SK-N-SH (cell line): ENCODE measurements around the gene MDM4. TPM values are rescaled to one million over a fixed set of nuclear protein-coding genes. Genes with fewer than 3 reads are reported as not detected.

Source experiments
- CTCF ChIA-PET: fragments of 300-600, 350-600 bp; formaldehyde crosslinking; extraction: SDS; loops from one replicate; lab custom pipeline; 2021; lab: Yijun Ruan, JAX
- POLR2A ChIA-PET: fragments of 350-600 bp; sonication (Branson Sonifier 250); formaldehyde crosslinking; extraction: SDS; loops from one replicate; lab custom pipeline; 2020; ENCODE audit warnings: antibody characterized with exemption, inconsistent platforms; lab: Yijun Ruan, JAX
- DNase-seq: peaks from one replicate; pipeline ENCODE4 v3.0.0; 2012
- H2AFZ ChIP-seq: fragments of 200-600 bp; sonication (generic); 2 replicates; pipeline ENCODE4 v1.8.1; 2016; ENCODE audit warnings: antibody characterized with exemption, mild to moderate bottlenecking, low read depth
- H3F3A ChIP-seq: fragments of 200-600 bp; sonication (generic); replicated peaks from 2 replicates; pipeline ENCODE3; 2016; ENCODE audit warnings: antibody characterized with exemption, mild to moderate bottlenecking; ENCODE audit not compliant: insufficient read depth
- H3K27ac ChIP-seq, 2 experiments: fragments of 200-500 bp in 1 of 2; fragments of 200-600 bp in 1 of 2; sonication (Bioruptor generic) in 1 of 2; sonication (generic), shearing (Covaris generic) in 1 of 2; 2 replicates each; pipeline versions ENCODE4 v1.5.1 to v1.6.1; 2014 to 2016; ENCODE audit warnings: low read depth in 2 of 2, inconsistent platforms in 1 of 2, low read length in 1 of 2, mild to moderate bottlenecking in 1 of 2, mixed read lengths in 1 of 2
- H3K27me3 ChIP-seq: fragments of 200-600 bp; sonication (generic), shearing (Covaris generic); 2 replicates; pipeline ENCODE4 v1.6.1; 2016; ENCODE audit warnings: mixed run types; ENCODE audit not compliant: insufficient read depth
- H3K36me3 ChIP-seq, 2 experiments: fragments of 200-500 bp in 1 of 2; fragments of 200-600 bp in 1 of 2; sonication (Bioruptor generic) in 1 of 2; sonication (generic) in 1 of 2; replicated peaks in 1 of 2; 2 replicates each; pipeline versions ENCODE3 to v1.5.1; 2014 to 2016; ENCODE audit warnings: low read length in 1 of 2, mild to moderate bottlenecking in 1 of 2; ENCODE audit not compliant: insufficient read depth in 2 of 2, control insufficient read depth in 1 of 2
- H3K4me1 ChIP-seq, 2 experiments: fragments of 200-500 bp in 1 of 2; fragments of 200-600 bp in 1 of 2; sonication (Bioruptor generic) in 1 of 2; sonication (generic), shearing (Covaris generic) in 1 of 2; 2 replicates each; pipeline versions ENCODE4 v1.5.1 to v1.6.1; 2014 to 2016; ENCODE audit warnings: low read depth in 1 of 2, low read length in 1 of 2, mixed run types in 1 of 2; ENCODE audit not compliant: insufficient read depth in 2 of 2, control insufficient read depth in 1 of 2
- H3K4me2 ChIP-seq: fragments of 200-600 bp; sonication (generic), shearing (Covaris generic); 2 replicates; pipeline ENCODE4 v1.6.1; 2017; ENCODE audit warnings: mixed run types
- H3K4me3 ChIP-seq, 2 experiments: fragments of 200-500 bp in 1 of 2; fragments of 200-600 bp in 1 of 2; sonication (Bioruptor generic) in 1 of 2; sonication (generic), shearing (Covaris generic) in 1 of 2; 2 replicates each; pipeline versions ENCODE4 v1.5.1 to v1.8.1; 2014 to 2016; ENCODE audit warnings: low read depth in 2 of 2, inconsistent platforms in 1 of 2, low read length in 1 of 2, mild to moderate bottlenecking in 1 of 2, mixed read lengths in 1 of 2, moderate library complexity in 1 of 2
- H3K79me2 ChIP-seq: fragments of 200-600 bp; sonication (generic); 2 replicates; pipeline ENCODE4 v1.8.1; 2017; ENCODE audit warnings: mild to moderate bottlenecking; ENCODE audit not compliant: insufficient read depth
- H3K9ac ChIP-seq: fragments of 200-600 bp; sonication (generic); 2 replicates; pipeline ENCODE4 v1.6.1; 2017; ENCODE audit warnings: mixed run types
- H3K9me2 ChIP-seq: fragments of 200-600 bp; sonication (generic); 2 replicates; pipeline ENCODE4 v1.6.1; 2017; ENCODE audit warnings: mixed run types
- H3K9me3 ChIP-seq: fragments of 200-600 bp; sonication (generic); 2 replicates; pipeline ENCODE4 v1.6.1; 2017; ENCODE audit warnings: mixed run types, mild to moderate bottlenecking, moderate library complexity
- H4K20me1 ChIP-seq: fragments of 200-600 bp; sonication (generic); 2 replicates; pipeline ENCODE4 v1.6.1; 2017; ENCODE audit warnings: mild to moderate bottlenecking, mixed run types; ENCODE audit not compliant: insufficient read depth
- CHD2 ChIP-seq: fragments of 150-350 bp; IDR thresholded peaks from 2 replicates; pipeline ENCODE4 v1.6.1; 2018; ENCODE audit warnings: low read length; ENCODE audit not compliant: partially characterized antibody
- GABPA ChIP-seq: IDR thresholded peaks from 2 replicates; pipeline ENCODE4 v1.4.0; 2012; ENCODE audit warnings: low read depth, mild to moderate bottlenecking
- JUND ChIP-seq: IDR thresholded peaks from 2 replicates; pipeline ENCODE4 v1.4.0; 2012
- MEF2A ChIP-seq: IDR thresholded peaks from 2 replicates; pipeline ENCODE4 v1.4.0; 2012; ENCODE audit warnings: low read depth, borderline replicate concordance
- MXI1 ChIP-seq: IDR thresholded peaks from 2 replicates; pipeline ENCODE4 v1.6.1; 2012; ENCODE audit warnings: mild to moderate bottlenecking, low read depth, low read length, improper control_type of control experiment
- NFIC ChIP-seq: IDR thresholded peaks from 2 replicates; pipeline ENCODE4 v1.4.0; 2012; ENCODE audit warnings: borderline replicate concordance
- NRF1 ChIP-seq: IDR thresholded peaks from 2 replicates; pipeline ENCODE4 v1.6.1; 2012; ENCODE audit warnings: low read depth, mild to moderate bottlenecking, low read length
- POLR2AphosphoS5 ChIP-seq: IDR thresholded peaks from 2 replicates; pipeline ENCODE4 v1.6.1; 2012; ENCODE audit warnings: low read depth, low read length
- RAD21 ChIP-seq: IDR thresholded peaks from 2 replicates; pipeline ENCODE4 v1.6.1; 2012; ENCODE audit warnings: mild to moderate bottlenecking, low read length
- RCOR1 ChIP-seq: fragments of 150-350 bp; IDR thresholded peaks from 2 replicates; pipeline ENCODE4 v1.6.1; 2017; ENCODE audit warnings: antibody characterized with exemption, low read length
- SIN3A ChIP-seq: IDR thresholded peaks from 2 replicates; pipeline ENCODE4 v1.6.1; 2012; ENCODE audit warnings: low read depth, mild to moderate bottlenecking, low read length, moderate library complexity, borderline replicate concordance
- SMC3 ChIP-seq: IDR thresholded peaks from 2 replicates; pipeline ENCODE4 v1.6.1; 2012; ENCODE audit warnings: low read depth, low read length, improper control_type of control experiment
- TAF1 ChIP-seq: IDR thresholded peaks from 2 replicates; pipeline ENCODE4 v1.6.1; 2012; ENCODE audit warnings: low read depth, mild to moderate bottlenecking, low read length, moderate library complexity, borderline replicate concordance
- TCF12 ChIP-seq: IDR thresholded peaks from 2 replicates; pipeline ENCODE4 v1.4.0; 2012
- TEAD4 ChIP-seq: IDR thresholded peaks from 2 replicates; pipeline ENCODE4 v1.4.0; 2012; ENCODE audit warnings: mild to moderate bottlenecking, borderline replicate concordance; ENCODE audit not compliant: insufficient read depth
- WGBS: methylation state at CpG from one replicate; pipeline ENCODE4 v1.1.6; 2017; ENCODE audit warnings: low lambda C conversion rate; 5-methylcytosine and 5-hydroxymethylcytosine counted together
- polyA plus RNA-seq, 3 experiments: library from polyadenylated mRNA; depleted of rRNA; stranded (reverse); fragments of >200 nt; gene quantifications; 2 replicates each; pipeline ENCODE4 v1.2.3, GENCODE V29; 2012
- TF ChIP-seq, protein P1 (sequence below): IDR thresholded peaks from 2 replicates; pipeline ENCODE4 v1.4.0; 2012; ENCODE audit warnings: low read depth
- TF ChIP-seq, protein P2 (sequence below): IDR thresholded peaks from 2 replicates; pipeline ENCODE4; 2012
- TF ChIP-seq, protein P3 (sequence below): fragments of 200-600 bp; sonication (generic); IDR thresholded peaks from 2 replicates; pipeline ENCODE4 v1.6.1; 2017; ENCODE audit warnings: antibody characterized with exemption, mild to moderate bottlenecking, moderate library complexity
- TF ChIP-seq, protein P4 (sequence below): IDR thresholded peaks from 2 replicates; pipeline ENCODE4 v1.4.0; 2012; ENCODE audit warnings: low read depth, borderline replicate concordance
- TF ChIP-seq, protein P5 (sequence below): IDR thresholded peaks from 2 replicates; pipeline ENCODE4 v1.4.0; 2012; ENCODE audit warnings: low read depth, borderline replicate concordance

Gene MDM4
- polyA plus RNA-seq, 1 of the 3 experiments (the other 2 are of a cell fraction) = 6.2 TPM

DNA sequence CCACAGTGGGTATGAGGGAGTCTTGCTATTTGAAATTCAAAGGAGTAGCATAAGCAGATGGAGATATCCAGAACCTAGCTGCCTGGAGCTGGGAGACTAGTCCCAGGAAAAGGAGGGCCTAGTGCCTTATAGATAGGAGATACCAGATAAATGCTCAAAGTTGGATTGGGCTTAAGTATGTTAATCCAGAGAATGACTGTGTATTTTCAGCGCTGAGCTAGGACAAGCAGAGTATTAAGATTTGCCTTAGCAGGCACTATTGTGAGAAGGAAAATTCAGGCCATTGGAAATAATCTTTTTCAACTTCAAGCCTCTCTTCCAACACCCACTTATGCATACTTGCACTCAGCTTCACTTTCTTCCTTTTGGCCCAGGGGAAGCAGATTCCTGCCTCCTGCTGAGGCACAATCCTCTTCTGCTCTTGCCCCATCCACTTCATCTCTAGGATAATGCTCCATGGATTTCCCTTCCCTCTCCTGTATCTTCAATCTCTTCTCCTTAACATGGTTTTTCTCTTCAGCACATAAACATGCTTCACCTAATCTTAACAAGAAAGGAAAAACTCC is 42.7 kb upstream of the MDM4 start:
- WGBS = 100% methylated on average over 1 of the region's 1 CpG
- H3K4me1 ChIP-seq = peaks cover 0 to 19% of the 10 kb centered on the region in 2 experiments; a peak in 2 of 4 replicates
- no peak for DNase-seq
- no peaks in the 10 kb centered on the region for H3K79me2 ChIP-seq
- TF ChIP-seq, protein P1, sequence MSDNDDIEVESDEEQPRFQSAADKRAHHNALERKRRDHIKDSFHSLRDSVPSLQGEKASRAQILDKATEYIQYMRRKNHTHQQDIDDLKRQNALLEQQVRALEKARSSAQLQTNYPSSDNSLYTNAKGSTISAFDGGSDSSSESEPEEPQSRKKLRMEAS = no peak
- TF ChIP-seq, protein P2, sequence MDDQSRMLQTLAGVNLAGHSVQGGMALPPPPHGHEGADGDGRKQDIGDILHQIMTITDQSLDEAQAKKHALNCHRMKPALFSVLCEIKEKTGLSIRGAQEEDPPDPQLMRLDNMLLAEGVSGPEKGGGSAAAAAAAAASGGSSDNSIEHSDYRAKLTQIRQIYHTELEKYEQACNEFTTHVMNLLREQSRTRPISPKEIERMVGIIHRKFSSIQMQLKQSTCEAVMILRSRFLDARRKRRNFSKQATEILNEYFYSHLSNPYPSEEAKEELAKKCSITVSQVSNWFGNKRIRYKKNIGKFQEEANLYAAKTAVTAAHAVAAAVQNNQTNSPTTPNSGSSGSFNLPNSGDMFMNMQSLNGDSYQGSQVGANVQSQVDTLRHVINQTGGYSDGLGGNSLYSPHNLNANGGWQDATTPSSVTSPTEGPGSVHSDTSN = no peak
- TF ChIP-seq TAF1 = no peak
- no peak for TF ChIP-seq RCOR1
- no peak for TF ChIP-seq SMC3
- no peak overlapping the region for H3K4me2 ChIP-seq
- 0 out of 2 replicates have a peak, but pooled peaks cover 2% of the 10 kb centered on the region for H4K20me1 ChIP-seq
- ChIA-PET POLR2A (no interaction called here), CTCF (interaction anchor here (0.7 to 1.9 kb wide), 6 partner anchors 19 to 75 kb away, joined by 3 to 6 read pairs (median 4); partner anchors contain the start of gene PIK3C2B)
- H3K4me3 ChIP-seq = no peak overlapping the region
- no peak overlapping the region for H3K27ac ChIP-seq
- H3K36me3 ChIP-seq = no peaks in the 10 kb centered on the region
- no peak overlapping the region for H2AFZ ChIP-seq
- H3F3A ChIP-seq = no peaks in the 10 kb centered on the region
- no peak overlapping the region for H3K9ac ChIP-seq
- no peaks in the 10 kb centered on the region for H3K9me2 ChIP-seq
- H3K27me3 ChIP-seq = no peaks in the 10 kb centered on the region
- no peaks in the 10 kb centered on the region for H3K9me3 ChIP-seq

DNA sequence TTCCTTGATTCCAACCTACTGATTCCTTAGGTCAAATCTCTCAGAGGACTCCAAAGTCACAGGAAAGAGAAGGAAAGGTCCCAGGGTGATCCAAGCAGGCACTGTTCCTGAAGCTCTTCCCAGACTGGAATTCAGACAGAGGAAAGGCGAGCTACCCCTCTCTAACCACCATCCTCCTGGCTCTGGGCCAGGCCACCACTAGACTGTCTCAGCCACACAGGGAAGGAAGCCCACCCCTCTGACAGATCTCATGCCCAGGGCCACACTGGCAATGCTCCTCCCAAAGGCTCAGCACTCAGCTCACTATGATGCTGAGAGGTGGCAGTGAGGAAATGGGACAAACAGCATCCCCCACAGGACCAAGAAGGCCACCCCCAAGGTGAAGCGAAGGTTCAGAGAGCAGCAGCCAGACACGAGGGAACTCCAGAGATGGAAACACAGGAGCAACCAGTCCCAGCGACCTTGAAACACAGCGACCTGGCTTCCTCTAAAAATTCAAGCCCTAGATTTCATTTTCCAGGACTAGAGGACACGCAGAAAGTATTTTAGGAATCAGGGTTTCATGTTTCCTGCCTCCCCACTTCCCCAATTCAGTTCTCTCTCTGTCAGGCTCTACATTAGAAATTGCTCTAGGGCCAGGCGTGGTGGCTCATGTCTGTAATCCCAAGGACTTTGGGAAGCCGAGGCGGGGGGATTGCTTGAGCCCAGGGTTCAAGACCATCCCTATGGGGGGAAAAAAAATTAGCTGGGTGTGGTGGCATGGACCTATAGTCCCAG is 40.4 kb upstream of the MDM4 start:
- CTCF ChIA-PET = interaction anchor here (1.3 to 2.7 kb wide), 2 partner anchors 18 to 45 kb away, joined by 6 to 10 read pairs; partner anchors contain the start of gene PIK3C2B
- H3K27me3 ChIP-seq = no peaks in the 10 kb centered on the region
- 87% methylated on average over 9 of the region's 9 CpGs for WGBS
- H2AFZ ChIP-seq = no peak overlapping the region
- H3K9me2 ChIP-seq = no peaks in the 10 kb centered on the region
- H3K9ac ChIP-seq = no peak overlapping the region
- no peaks in the 10 kb centered on the region for H3K9me3 ChIP-seq
- no peak overlapping the region for H3K4me3 ChIP-seq
- no peaks in the 10 kb centered on the region for H3F3A ChIP-seq
- H3K36me3 ChIP-seq = no peaks in the 10 kb centered on the region
- POLR2A ChIA-PET = no interaction called here
- 0 out of 2 replicates have a peak, but pooled peaks cover 2% of the 10 kb centered on the region for H4K20me1 ChIP-seq
- H3K79me2 ChIP-seq = no peaks in the 10 kb centered on the region
- H3K4me2 ChIP-seq = no peak overlapping the region
- peaks cover 0 to 19% of the 10 kb centered on the region in 2 experiments; a peak in 3 of 4 replicates for H3K4me1 ChIP-seq
- no peak overlapping the region for H3K27ac ChIP-seq
- no peak for DNase-seq
- TF ChIP-seq NFIC (no peak), GABPA (no peak), MEF2A (no peak), CHD2 (no peak), MXI1 (no peak), POLR2AphosphoS5 (no peak), TCF12 (no peak), NRF1 (no peak), SIN3A (no peak), TEAD4 (no peak), RAD21 (no peak), RCOR1 (no peak), JUND (no peak)
- TF ChIP-seq, protein P3, sequence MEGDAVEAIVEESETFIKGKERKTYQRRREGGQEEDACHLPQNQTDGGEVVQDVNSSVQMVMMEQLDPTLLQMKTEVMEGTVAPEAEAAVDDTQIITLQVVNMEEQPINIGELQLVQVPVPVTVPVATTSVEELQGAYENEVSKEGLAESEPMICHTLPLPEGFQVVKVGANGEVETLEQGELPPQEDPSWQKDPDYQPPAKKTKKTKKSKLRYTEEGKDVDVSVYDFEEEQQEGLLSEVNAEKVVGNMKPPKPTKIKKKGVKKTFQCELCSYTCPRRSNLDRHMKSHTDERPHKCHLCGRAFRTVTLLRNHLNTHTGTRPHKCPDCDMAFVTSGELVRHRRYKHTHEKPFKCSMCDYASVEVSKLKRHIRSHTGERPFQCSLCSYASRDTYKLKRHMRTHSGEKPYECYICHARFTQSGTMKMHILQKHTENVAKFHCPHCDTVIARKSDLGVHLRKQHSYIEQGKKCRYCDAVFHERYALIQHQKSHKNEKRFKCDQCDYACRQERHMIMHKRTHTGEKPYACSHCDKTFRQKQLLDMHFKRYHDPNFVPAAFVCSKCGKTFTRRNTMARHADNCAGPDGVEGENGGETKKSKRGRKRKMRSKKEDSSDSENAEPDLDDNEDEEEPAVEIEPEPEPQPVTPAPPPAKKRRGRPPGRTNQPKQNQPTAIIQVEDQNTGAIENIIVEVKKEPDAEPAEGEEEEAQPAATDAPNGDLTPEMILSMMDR = no peak
- TF ChIP-seq, protein P4, sequence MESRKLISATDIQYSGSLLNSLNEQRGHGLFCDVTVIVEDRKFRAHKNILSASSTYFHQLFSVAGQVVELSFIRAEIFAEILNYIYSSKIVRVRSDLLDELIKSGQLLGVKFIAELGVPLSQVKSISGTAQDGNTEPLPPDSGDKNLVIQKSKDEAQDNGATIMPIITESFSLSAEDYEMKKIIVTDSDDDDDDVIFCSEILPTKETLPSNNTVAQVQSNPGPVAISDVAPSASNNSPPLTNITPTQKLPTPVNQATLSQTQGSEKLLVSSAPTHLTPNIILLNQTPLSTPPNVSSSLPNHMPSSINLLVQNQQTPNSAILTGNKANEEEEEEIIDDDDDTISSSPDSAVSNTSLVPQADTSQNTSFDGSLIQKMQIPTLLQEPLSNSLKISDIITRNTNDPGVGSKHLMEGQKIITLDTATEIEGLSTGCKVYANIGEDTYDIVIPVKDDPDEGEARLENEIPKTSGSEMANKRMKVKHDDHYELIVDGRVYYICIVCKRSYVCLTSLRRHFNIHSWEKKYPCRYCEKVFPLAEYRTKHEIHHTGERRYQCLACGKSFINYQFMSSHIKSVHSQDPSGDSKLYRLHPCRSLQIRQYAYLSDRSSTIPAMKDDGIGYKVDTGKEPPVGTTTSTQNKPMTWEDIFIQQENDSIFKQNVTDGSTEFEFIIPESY = no peak
- TF ChIP-seq, protein P1 = no peak
- TF ChIP-seq, protein P5, sequence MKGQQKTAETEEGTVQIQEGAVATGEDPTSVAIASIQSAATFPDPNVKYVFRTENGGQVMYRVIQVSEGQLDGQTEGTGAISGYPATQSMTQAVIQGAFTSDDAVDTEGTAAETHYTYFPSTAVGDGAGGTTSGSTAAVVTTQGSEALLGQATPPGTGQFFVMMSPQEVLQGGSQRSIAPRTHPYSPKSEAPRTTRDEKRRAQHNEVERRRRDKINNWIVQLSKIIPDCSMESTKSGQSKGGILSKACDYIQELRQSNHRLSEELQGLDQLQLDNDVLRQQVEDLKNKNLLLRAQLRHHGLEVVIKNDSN = no peak
